ENCODE measurements around the gene OIT3.

DNA sequence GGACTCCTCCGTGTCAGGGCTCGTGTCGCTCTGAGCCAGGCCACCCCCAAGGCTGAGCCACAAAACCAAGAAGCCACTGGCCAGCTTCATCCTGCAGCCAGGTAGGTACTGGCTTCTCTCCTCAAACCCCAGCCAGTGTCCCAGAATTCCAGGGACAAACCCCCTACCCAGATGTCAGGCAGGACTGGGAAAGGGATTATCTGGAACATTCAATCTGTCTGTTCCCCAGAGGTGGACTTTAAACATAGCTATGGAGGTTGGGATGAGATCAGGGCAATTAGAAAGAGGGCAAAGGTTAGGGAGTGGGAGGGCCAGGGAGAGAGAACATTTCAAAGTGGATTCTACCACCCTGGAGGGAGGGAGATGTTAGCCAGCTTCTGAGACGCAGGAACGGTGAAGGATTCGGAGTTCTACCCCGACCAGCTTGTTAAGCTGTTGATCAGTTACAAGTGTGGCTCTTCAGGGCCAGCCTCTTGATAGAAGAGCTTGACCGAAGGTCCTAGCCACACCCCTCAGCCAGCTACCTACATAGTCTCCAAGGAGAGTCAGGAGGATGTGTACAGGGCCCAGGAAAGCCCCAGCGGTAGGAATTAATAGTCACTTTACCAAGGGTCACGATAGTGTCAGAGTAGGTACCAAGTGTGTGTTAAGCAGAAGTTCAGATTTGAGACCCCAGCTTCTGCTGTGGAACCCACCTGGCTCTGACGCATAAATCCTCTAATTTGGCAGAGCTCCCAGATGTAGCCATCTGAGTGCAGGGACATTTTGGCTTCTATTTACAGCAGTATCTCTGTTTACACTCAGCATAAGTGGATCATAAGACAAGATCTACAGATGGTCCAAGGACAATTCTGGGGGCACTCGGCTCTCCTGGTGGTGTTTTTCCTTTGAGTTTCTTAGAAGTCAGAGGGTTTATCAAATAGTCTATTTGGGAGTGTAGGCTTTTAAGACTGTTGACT lies 61.3 kb downstream of the OIT3 start, which contains the start of gene PLA2G12B:
- TF ChIP-seq BCL11A (tag by site-specific recombination; IDR thresholded peaks at IDR 0.05; ENCODE audit: low read depth), result no peak
- TF ChIP-seq, protein P1, sequence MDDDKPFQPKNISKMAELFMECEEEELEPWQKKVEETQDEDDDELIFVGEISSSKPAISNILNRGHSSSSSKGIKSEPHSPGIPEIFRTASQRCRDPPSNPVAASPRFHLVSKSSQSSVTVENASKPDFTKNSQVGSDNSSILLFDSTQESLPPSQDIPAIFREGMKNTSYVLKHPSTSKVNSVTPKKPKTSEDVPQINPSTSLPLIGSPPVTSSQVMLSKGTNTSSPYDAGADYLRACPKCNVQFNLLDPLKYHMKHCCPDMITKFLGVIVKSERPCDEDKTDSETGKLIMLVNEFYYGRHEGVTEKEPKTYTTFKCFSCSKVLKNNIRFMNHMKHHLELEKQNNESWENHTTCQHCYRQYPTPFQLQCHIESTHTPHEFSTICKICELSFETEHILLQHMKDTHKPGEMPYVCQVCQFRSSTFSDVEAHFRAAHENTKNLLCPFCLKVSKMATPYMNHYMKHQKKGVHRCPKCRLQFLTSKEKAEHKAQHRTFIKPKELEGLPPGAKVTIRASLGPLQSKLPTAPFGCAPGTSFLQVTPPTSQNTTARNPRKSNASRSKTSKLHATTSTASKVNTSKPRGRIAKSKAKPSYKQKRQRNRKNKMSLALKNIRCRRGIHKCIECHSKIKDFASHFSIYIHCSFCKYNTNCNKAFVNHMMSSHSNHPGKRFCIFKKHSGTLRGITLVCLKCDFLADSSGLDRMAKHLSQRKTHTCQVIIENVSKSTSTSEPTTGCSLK (tag by site-specific recombination; IDR thresholded peaks at IDR 0.05), result no peak
- TF ChIP-seq CTCF (tag by site-specific recombination; IDR thresholded peaks at IDR 0.05), result no peak
- TF ChIP-seq ZNF398 (tag by site-specific recombination; IDR thresholded peaks at IDR 0.05), result no peak
